GM12878 (cell line): ENCODE measurements around the gene BNC2. TPM values are rescaled to one million over a fixed set of nuclear protein-coding genes. Genes with fewer than 3 reads are reported as not detected.

Experiments used
- ATAC-seq: fragments of 200-7000 bp; cut with Tn5 transposase; 3 replicates; pipeline ENCODE4 v1.9.1; 2020; ENCODE audit warnings: mild to moderate bottlenecking, moderate library complexity
- BruUV-seq: library from RNA; stranded (reverse); fragments of 400-500 nt; replicated peaks from 2 replicates; lab custom pipeline; 2021; lab: Mats Ljungman, UMichigan
- CTCF ChIA-PET: fragments of 300-600 bp; sonication (Branson Sonifier 250); formaldehyde crosslinking; extraction: SDS; loops from one replicate; lab custom pipeline; 2021; ENCODE audit warnings: inconsistent platforms; lab: Yijun Ruan, JAX
- POLR2A ChIA-PET: fragments of 350-600 bp; formaldehyde crosslinking; extraction: SDS; loops from one replicate; lab custom pipeline; 2021; ENCODE audit warnings: inconsistent platforms; lab: Charles Lee
- RAD21 ChIA-PET: fragments of 300-600 bp; sonication (Branson Sonifier 250); formaldehyde crosslinking; loops from one replicate; lab custom pipeline; 2023; ENCODE audit warnings: antibody characterized with exemption; ENCODE audit not compliant: unreplicated experiment; lab: Charles Lee
- SMC1A ChIA-PET: fragments of 300-600 bp; sonication (Branson Sonifier 250); formaldehyde crosslinking; loops from one replicate; lab custom pipeline; 2023; ENCODE audit not compliant: unreplicated experiment, uncharacterized antibody; lab: Charles Lee
- DNase-seq: peaks from one replicate; pipeline ENCODE4 v3.0.0-alpha.2; 2011; ENCODE audit warnings: low read depth, low spot score
- FAIRE-seq: peaks from 3 replicates; lab custom pipeline; 2011; peaks lifted over from hg19 to GRCh38; lab: Jason Lieb, UNC
- H2AFZ ChIP-seq: 2 replicates; pipeline ENCODE4 v1.6.0; 2011; ENCODE audit warnings: low read depth, low read length, control low read depth; ENCODE audit not compliant: control insufficient read depth
- H3K27ac ChIP-seq: 2 replicates; pipeline ENCODE4 v1.5.1; 2011; ENCODE audit warnings: control low read depth; ENCODE audit not compliant: control insufficient read depth, insufficient read depth
- H3K27me3 ChIP-seq, 2 experiments: replicated peaks in 1 of 2; 2 replicates each; pipeline versions ENCODE4 v1.6.0 to v1.6.1; 2011; ENCODE audit warnings: low read length in 1 of 2; ENCODE audit not compliant: control insufficient read depth in 2 of 2, insufficient read depth in 2 of 2
- H3K36me3 ChIP-seq, 2 experiments: 2 replicates each; pipeline ENCODE4 v1.5.1; 2011; ENCODE audit warnings: low read length in 1 of 2; ENCODE audit not compliant: control insufficient read depth in 2 of 2, insufficient read depth in 2 of 2
- H3K4me1 ChIP-seq: 2 replicates; pipeline ENCODE4 v1.6.1; 2011; ENCODE audit warnings: mild to moderate bottlenecking, low read length, moderate library complexity, mixed read lengths; ENCODE audit not compliant: control insufficient read depth, insufficient read depth
- H3K4me2 ChIP-seq: 2 replicates; pipeline ENCODE4 v1.6.0; 2011; ENCODE audit warnings: control low read depth; ENCODE audit not compliant: control insufficient read depth, insufficient read depth
- H3K4me3 ChIP-seq: fragments of 200-600 bp; sonication (generic); 2 replicates; pipeline ENCODE4 v1.5.1; 2016
- H3K79me2 ChIP-seq: 2 replicates; pipeline ENCODE4 v1.6.0; 2011; ENCODE audit warnings: low read length; ENCODE audit not compliant: control insufficient read depth, insufficient read depth
- H3K9ac ChIP-seq: 2 replicates; pipeline ENCODE4 v1.8.0; 2011; ENCODE audit warnings: low read length, control low read depth, mixed read lengths; ENCODE audit not compliant: control insufficient read depth, insufficient read depth
- H3K9me3 ChIP-seq: replicated peaks from 3 replicates; pipeline ENCODE4 v1.5.1; 2011; ENCODE audit warnings: mild to moderate bottlenecking, low read length; ENCODE audit not compliant: control insufficient read depth, insufficient read depth
- H4K20me1 ChIP-seq: 2 replicates; pipeline ENCODE4 v1.6.0; 2011; ENCODE audit not compliant: control insufficient read depth, insufficient read depth
- BHLHE40 ChIP-seq, 2 experiments: fragments of 450-650 bp in 1 of 2; IDR thresholded peaks; 2 replicates each; pipeline ENCODE4 v1.6.1; 2011 to 2017; ENCODE audit warnings: low read depth in 2 of 2, borderline replicate concordance in 1 of 2, improper control_type of control experiment in 1 of 2, low read length in 1 of 2, mild to moderate bottlenecking in 1 of 2
- BRCA1 ChIP-seq: IDR thresholded peaks from 2 replicates; pipeline ENCODE4 v1.6.1; 2011; ENCODE audit warnings: low read depth, low read length, improper control_type of control experiment
- TARDBP ChIP-seq: IDR thresholded peaks from 2 replicates; pipeline ENCODE4 v1.6.1; 2016; ENCODE audit warnings: borderline replicate concordance
- WGBS: methylation state at CpG from one replicate; pipeline ENCODE4 v1.1.6; 2016; ENCODE audit warnings: low lambda C conversion rate; ENCODE audit not compliant: insufficient replicate concordance, insufficient coverage; ENCODE audit errors: missing lambda C conversion rate; 5-methylcytosine and 5-hydroxymethylcytosine counted together
- in situ Hi-C: fragments of 300-500 bp; cut with MboI; formaldehyde crosslinking; loops from 9 replicates; pipeline ENCODE4 v1.14.3; 2018; ENCODE audit warnings: mixed read lengths
- intact Hi-C: fragments of 100-400 bp; cut with micrococcal nuclease; formaldehyde crosslinking; loops from one replicate; pipeline ENCODE4 v1.14.2; 2022; ENCODE audit not compliant: unreplicated experiment
- polyA plus RNA-seq, 11 experiments: library from polyadenylated mRNA; depleted of rRNA in 4 of 11; unstranded in 6 of 11; stranded (reverse) in 5 of 11; fragments of >200 nt; fragmentation: Nextera tagmentation in 4 of 11; fragmentation: Illumina TruSeq in 1 of 11; extraction: Ambion mirVana in 4 of 11; extraction: Trizol in 1 of 11; gene quantifications; 1 replicate in 1 of 11; 2 replicates in 10 of 11; pipeline versions ENCODE4 v1.2.1 to v1.2.3, GENCODE V29; 2011 to 2016; ENCODE audit warnings: inconsistent platforms in 2 of 11, missing spikeins in 2 of 11, low read depth in 1 of 11
- total RNA-seq, 4 experiments: library from RNA; depleted of rRNA in 3 of 4; stranded (reverse); fragments of >200 nt in 3 of 4; fragmentation: Illumina TruSeq in 1 of 4; extraction: Trizol in 1 of 4; gene quantifications; 2 replicates each; pipeline versions ENCODE4 v1.2.1 to v1.2.3, GENCODE V29; 2013 to 2021

Gene BNC2
- total and polyA plus RNA-seq, 10 of the 15 experiments (the other 5 are each of a cell fraction or from before 2014, with no cell fraction given): 0.05 to 14.5 (median 0.26) TPM

DNA sequence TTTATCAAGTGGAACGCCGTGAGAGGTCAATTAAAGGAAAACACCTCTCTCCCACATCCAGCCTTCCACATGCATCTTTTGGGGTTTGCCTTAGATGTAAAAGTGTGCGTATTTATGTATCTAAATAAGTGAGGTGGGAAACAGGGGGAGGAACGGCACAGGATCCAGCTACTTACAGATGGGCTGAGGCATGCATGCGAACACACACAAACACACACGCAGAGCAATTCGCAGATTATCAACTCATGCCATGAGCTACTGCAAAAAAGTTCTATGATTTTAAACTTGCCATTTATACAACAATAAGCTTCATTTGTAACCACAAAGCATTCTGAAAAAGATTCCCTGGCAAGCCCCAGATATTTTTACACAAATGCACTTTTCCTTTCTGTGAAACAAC lies 242.1 kb downstream of the BNC2 start:
- intact Hi-C loops (no loop called here), in situ Hi-C loops (no loop called here)
- no peak for FAIRE-seq
- RAD21 ChIA-PET: interaction anchor here (0.8 kb wide), 1 partner anchor 152 kb away, joined by 4 read pairs; no protein-coding TSS in a partner anchor
- H3K4me3 ChIP-seq: no peak overlapping the region
- H2AFZ ChIP-seq: no peak overlapping the region
- WGBS: 51% methylated on average over 7 of the region's 7 CpGs
- no peak for TF ChIP-seq BRCA1
- H3K9me3 ChIP-seq: no peaks in the 10 kb centered on the region
- BruUV-seq: no TSS peak
- peaks cover 0 to 2% of the 10 kb centered on the region in 2 experiments; a peak in 1 of 4 replicates for H3K27me3 ChIP-seq
- no peaks in the 10 kb centered on the region for H4K20me1 ChIP-seq
- no peaks in the 10 kb centered on the region for H3K4me1 ChIP-seq
- no peak overlapping the region for H3K27ac ChIP-seq
- H3K9ac ChIP-seq: no peak overlapping the region
- no peak overlapping the region for H3K4me2 ChIP-seq
- CTCF ChIA-PET: interaction anchor here (0.9 kb wide), 1 partner anchor 50 kb away, joined by 3 read pairs; no protein-coding TSS in a partner anchor
- POLR2A ChIA-PET: no interaction called here
- no peak for ATAC-seq
- no peaks in the 10 kb centered on the region for H3K36me3 ChIP-seq
- H3K79me2 ChIP-seq: no peaks in the 10 kb centered on the region
- SMC1A ChIA-PET: interaction anchor here (1.0 to 1.9 kb wide), 4 partner anchors 12 to 361 kb away, joined by 3 to 4 read pairs (median 4); no protein-coding TSS in a partner anchor
- no peak for DNase-seq

- CTCF ChIA-PET: interaction anchor here (0.8 to 0.9 kb wide), 2 partner anchors 15 to 50 kb away, joined by 3 read pairs; no protein-coding TSS in a partner anchor
- H3K9ac ChIP-seq: no peak overlapping the region
- no peaks in the 10 kb centered on the region for H3K79me2 ChIP-seq
- H4K20me1 ChIP-seq: no peaks in the 10 kb centered on the region
- H2AFZ ChIP-seq: no peak overlapping the region
- TF ChIP-seq TARDBP (no peak), BHLHE40 (IDR thresholded peaks at IDR 0.05; ENCODE audit: borderline replicate concordance in 1 of 2, low read depth in 2 of 2, low read length in 1 of 2) (0 out of 4 replicates have a peak, but pooled peaks of 1 of the 2 experiments have one; percentile 16)
- POLR2A ChIA-PET: interaction anchor here (0.7 kb wide), 1 partner anchor 12 kb away, joined by 3 read pairs; no protein-coding TSS in a partner anchor
- no peak overlapping the region for H3K27ac ChIP-seq
- WGBS: 28% methylated on average over 6 of the region's 6 CpGs
- DNase-seq (no peak), FAIRE-seq (no peak), ATAC-seq (peak; percentile 52)
- H3K36me3 ChIP-seq: no peaks in the 10 kb centered on the region
- H3K4me1 ChIP-seq: no peaks in the 10 kb centered on the region
- no peak overlapping the region for H3K4me3 ChIP-seq
- in situ Hi-C loops: no loop called here
- no TSS peak for BruUV-seq
- RAD21 ChIA-PET: no interaction called here
- SMC1A ChIA-PET: interaction anchor here (0.9 to 1.9 kb wide), 5 partner anchors 10 to 361 kb away, joined by 3 to 4 read pairs (median 4); no protein-coding TSS in a partner anchor
- H3K9me3 ChIP-seq: no peaks in the 10 kb centered on the region
- H3K27me3 ChIP-seq: peaks cover 0 to 2% of the 10 kb centered on the region in 2 experiments; a peak in 1 of 4 replicates
- no peak overlapping the region for H3K4me2 ChIP-seq
- intact Hi-C loops: no loop called here
Observed at GRCh38 chr9:16627967-16628366, 242.5 kb downstream of the BNC2 start.
